Thoracic aorta (tissue), 2 donors: Measurements from ENCODE around the gene IGDCC3. TPM values are rescaled to one million over a fixed set of nuclear protein-coding genes. Genes with fewer than 3 reads are reported as not detected.

Experiments used
- ATAC-seq: fragments of 150-250 bp; one replicate; pipeline ENCODE4 v1.8.0; 2017; ENCODE audit warnings: low read depth; ENCODE audit not compliant: insufficient number of reproducible peaks, low FRiP score
- DNase-seq: peaks from one replicate; pipeline ENCODE4 v3.0.0-alpha.2; 2020; ENCODE audit warnings: low spot score
- H3K27ac ChIP-seq, 2 donors: fragments of 200-600 bp; sonication (generic); 1 replicate in 1 of 2; 2 replicates in 1 of 2; pipeline ENCODE4 v1.5.1; 2016; ENCODE audit warnings: mild to moderate bottlenecking in 2 of 2, moderate library complexity in 2 of 2
- H3K27me3 ChIP-seq: fragments of 200-600 bp; sonication (generic); replicated peaks from 2 replicates; pipeline ENCODE4 v1.6.0; 2016; ENCODE audit warnings: mild to moderate bottlenecking; ENCODE audit not compliant: insufficient read depth
- H3K36me3 ChIP-seq: fragments of 200-600 bp; sonication (generic); one replicate; pipeline ENCODE4 v1.5.1; 2016
- H3K4me1 ChIP-seq, 2 donors: fragments of 200-600 bp; sonication (generic); 1 replicate in 1 of 2; 2 replicates in 1 of 2; pipeline versions ENCODE4 v1.5.1 to v1.6.0; 2016; ENCODE audit warnings: low read depth in 2 of 2, mild to moderate bottlenecking in 1 of 2; ENCODE audit not compliant: control insufficient read depth in 1 of 2
- H3K4me3 ChIP-seq: fragments of 200-600 bp; sonication (generic); 2 replicates; pipeline ENCODE4 v1.5.1; 2016; ENCODE audit warnings: mild to moderate bottlenecking
- H3K9me3 ChIP-seq: fragments of 200-600 bp; sonication (generic); 2 replicates; pipeline ENCODE4 v1.5.1; 2016
- CTCF ChIP-seq: fragments of 200-600 bp; sonication (generic); IDR thresholded peaks from one replicate; pipeline ENCODE4 v1.5.1; 2019; ENCODE audit warnings: antibody characterized with exemption
- total RNA-seq, 2 donors: library from RNA; depleted of rRNA; stranded (reverse); fragments of >200 nt; gene quantifications; one replicate each; pipeline versions ENCODE4 v1.1.0 to v1.2.3, GENCODE V29; 2016

IGDCC3 gene
- total RNA-seq, 2 donors from 2014 or later = not detected

DNA sequence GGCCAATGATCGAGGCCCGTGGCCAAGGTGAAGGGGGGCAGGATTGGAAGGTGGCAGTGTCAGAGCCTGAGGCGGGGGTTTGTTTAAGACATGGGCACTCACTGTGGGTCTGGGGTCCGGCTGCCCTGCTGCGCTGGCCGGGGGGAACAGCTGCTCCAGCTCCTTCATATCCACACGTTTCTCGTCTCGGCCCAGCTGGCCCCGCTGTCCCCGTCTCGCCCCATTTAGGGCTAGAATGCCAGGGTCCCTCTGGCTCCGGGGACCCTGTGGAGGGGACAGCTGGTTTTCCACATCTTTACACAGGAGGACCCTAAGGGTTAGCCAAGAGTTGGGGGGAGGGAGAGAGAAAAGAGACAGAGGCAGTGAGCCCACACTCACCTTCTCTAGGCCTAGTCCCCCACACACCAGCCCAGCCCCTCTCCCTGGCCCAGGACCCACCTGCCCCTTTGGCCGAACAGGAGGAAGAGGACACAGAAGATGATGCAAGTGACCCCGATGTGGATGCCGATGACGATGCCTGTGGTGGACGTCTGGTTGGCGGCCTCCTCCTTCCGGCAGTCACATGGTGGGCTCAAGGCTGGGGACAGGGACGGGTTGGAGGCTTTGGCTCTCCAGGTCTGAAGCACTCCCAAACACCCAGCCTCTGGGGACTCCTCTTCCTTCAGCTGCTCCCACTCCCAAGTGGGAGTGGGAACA is 48.4 kb downstream of the IGDCC3 start:
- TF ChIP-seq CTCF = no peak
- DNase-seq (no peak), ATAC-seq (no peak)
- Histone ChIP-seq H3K27me3 (no peaks in the 10 kb centered on the region), H3K27ac (no peak overlapping the region), H3K36me3 (no peaks in the 10 kb centered on the region), H3K9me3 (no peaks in the 10 kb centered on the region), H3K4me3 (no peak overlapping the region), H3K4me1 (no peaks in the 10 kb centered on the region)

DNA sequence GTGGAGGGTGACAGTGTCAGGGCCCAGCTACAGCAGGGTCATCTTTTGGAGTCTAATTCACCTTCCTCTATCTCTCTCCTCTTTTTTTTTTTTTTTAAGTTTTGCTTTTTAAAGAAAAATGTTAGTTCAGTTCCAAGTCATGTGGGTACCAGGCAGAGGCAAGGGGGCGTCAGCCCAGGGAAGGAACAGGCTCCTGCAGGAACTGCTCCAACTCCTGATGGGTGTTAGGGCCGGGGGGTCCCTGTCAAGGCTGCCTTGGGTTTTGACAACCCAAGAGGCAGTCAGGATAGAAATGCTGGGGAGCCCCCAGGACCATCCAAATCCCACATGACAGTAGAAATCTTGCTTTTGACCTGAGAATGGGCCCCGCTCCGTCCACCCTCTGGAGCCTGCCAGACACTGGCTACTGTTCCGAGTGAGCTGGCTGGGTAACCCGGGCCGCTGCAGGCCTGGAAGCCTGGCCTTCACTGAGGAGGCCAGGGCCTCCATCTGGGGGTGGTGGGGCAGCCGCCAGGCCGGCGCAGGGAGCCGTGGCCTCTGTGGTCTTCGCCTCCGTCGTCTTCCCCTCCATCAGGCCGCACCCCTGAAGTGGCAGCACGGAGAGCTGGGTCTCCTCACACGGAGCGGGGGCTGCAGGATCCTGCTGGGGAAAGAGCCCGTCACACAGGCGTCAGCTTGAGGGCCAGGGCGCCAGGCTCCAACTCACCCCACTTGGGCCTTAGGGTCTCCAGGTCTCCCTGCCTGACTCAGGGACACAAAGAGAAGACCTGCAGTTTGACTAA is 49.1 kb downstream of the IGDCC3 start:
- Histone ChIP-seq H3K4me3 (no peak overlapping the region), H3K4me1 (no peaks in the 10 kb centered on the region), H3K27ac (no peak overlapping the region), H3K9me3 (no peaks in the 10 kb centered on the region), H3K27me3 (no peaks in the 10 kb centered on the region), H3K36me3 (no peaks in the 10 kb centered on the region)
- ATAC-seq (no peak), DNase-seq (no peak)
- no peak for TF ChIP-seq CTCF

- Histone ChIP-seq H3K27ac (no peak overlapping the region), H3K36me3 (no peaks in the 10 kb centered on the region), H3K9me3 (no peaks in the 10 kb centered on the region), H3K4me1 (no peaks in the 10 kb centered on the region), H3K4me3 (no peak overlapping the region), H3K27me3 (no peaks in the 10 kb centered on the region)
- no peak for TF ChIP-seq CTCF
- ATAC-seq (no peak), DNase-seq (no peak)
Observed at GRCh38 chr15:65327651-65328393, 50.0 kb downstream of the IGDCC3 start.

- DNase-seq (no peak), ATAC-seq (no peak)
- Histone ChIP-seq H3K27me3 (no peaks in the 10 kb centered on the region), H3K4me3 (no peak overlapping the region), H3K27ac (no peak overlapping the region), H3K9me3 (no peaks in the 10 kb centered on the region), H3K36me3 (no peaks in the 10 kb centered on the region), H3K4me1 (no peaks in the 10 kb centered on the region)
- TF ChIP-seq CTCF = no peak
Observed at GRCh38 chr15:65326818-65327217, 51.0 kb downstream of the IGDCC3 start.

DNA sequence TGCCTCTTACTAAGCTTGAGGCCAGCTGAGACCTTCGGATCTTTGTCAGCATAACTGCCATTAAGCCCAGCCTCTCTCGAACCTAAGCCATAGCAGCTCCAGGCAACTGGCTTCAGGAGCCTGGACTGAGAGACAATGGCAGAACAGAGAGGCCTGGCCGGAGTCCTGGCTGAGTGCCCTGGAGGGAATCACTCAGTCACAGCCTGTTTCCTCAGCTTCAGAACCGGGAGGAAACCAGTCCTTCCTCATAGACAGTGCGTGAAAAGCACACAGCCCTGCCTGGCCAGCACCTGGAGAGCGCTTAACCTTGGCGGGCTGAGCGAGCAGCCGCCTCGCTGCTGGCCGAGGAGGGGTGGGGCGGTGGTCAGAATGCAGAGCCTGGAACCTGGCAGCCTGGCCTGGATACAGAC is 51.7 kb downstream of the IGDCC3 start:
- Histone ChIP-seq H3K27ac (no peak overlapping the region), H3K36me3 (no peaks in the 10 kb centered on the region), H3K9me3 (no peaks in the 10 kb centered on the region), H3K4me1 (no peaks in the 10 kb centered on the region), H3K27me3 (no peaks in the 10 kb centered on the region), H3K4me3 (no peak overlapping the region)
- no peak for TF ChIP-seq CTCF
- no peak for ATAC-seq
- no peak for DNase-seq
